IPS-18a (cell line): Measurements from ENCODE around the gene UBN1.

ENCODE experiments used
- H3K27ac ChIP-seq: one replicate; pipeline ENCODE4 v1.5.1; 2013; ENCODE audit warnings: low read length
- H3K27me3 ChIP-seq: one replicate; pipeline ENCODE4 v1.6.1; 2013; ENCODE audit warnings: mild to moderate bottlenecking, low read length; ENCODE audit not compliant: control insufficient read depth, insufficient read depth
- H3K36me3 ChIP-seq: one replicate; pipeline ENCODE4 v1.6.1; 2013; ENCODE audit warnings: low read depth, low read length; ENCODE audit not compliant: control insufficient read depth
- H3K4me1 ChIP-seq: one replicate; pipeline ENCODE4 v1.6.1; 2013; ENCODE audit warnings: low read depth, low read length; ENCODE audit not compliant: control insufficient read depth
- H3K4me3 ChIP-seq: one replicate; pipeline ENCODE4 v1.5.1; 2013; ENCODE audit warnings: low read length
- H3K9ac ChIP-seq: one replicate; pipeline ENCODE4 v1.6.1; 2013; ENCODE audit warnings: mild to moderate bottlenecking, low read length, moderate library complexity
- H3K9me3 ChIP-seq: one replicate; pipeline ENCODE4 v1.6.1; 2013; ENCODE audit warnings: low read depth, low read length; ENCODE audit not compliant: control insufficient read depth

UBN1 gene

GRCh38 chr16:4879049-4879448, 31.8 kb downstream of the UBN1 start:
- no peak overlapping the region for H3K4me3 ChIP-seq
- H3K9me3 ChIP-seq: no peaks in the 10 kb centered on the region
- no peak overlapping the region for H3K9ac ChIP-seq
- H3K27me3 ChIP-seq: no peaks in the 10 kb centered on the region
- peaks cover 82% of the 10 kb centered on the region for H3K36me3 ChIP-seq
- no peaks in the 10 kb centered on the region for H3K4me1 ChIP-seq
- no peak overlapping the region for H3K27ac ChIP-seq

GRCh38 chr16:4880006-4880580, 32.8 kb downstream of the UBN1 start:
- Histone ChIP-seq H3K9me3 (no peaks in the 10 kb centered on the region), H3K4me3 (no peak overlapping the region), H3K36me3 (peaks cover 80% of the 10 kb centered on the region), H3K4me1 (no peaks in the 10 kb centered on the region), H3K9ac (no peak overlapping the region), H3K27me3 (no peaks in the 10 kb centered on the region), H3K27ac (no peak overlapping the region)

GRCh38 chr16:4882000-4882632, 34.8 kb downstream of the UBN1 start:
- H3K4me3 ChIP-seq: no peak overlapping the region
- H3K36me3 ChIP-seq: peaks cover 86% of the 10 kb centered on the region
- no peak overlapping the region for H3K27ac ChIP-seq
- H3K4me1 ChIP-seq: no peaks in the 10 kb centered on the region
- no peak overlapping the region for H3K9ac ChIP-seq
- H3K9me3 ChIP-seq: no peaks in the 10 kb centered on the region
- H3K27me3 ChIP-seq: no peaks in the 10 kb centered on the region

- Histone ChIP-seq H3K4me3 (no peak overlapping the region), H3K9me3 (no peaks in the 10 kb centered on the region), H3K27me3 (no peaks in the 10 kb centered on the region), H3K27ac (no peak overlapping the region), H3K36me3 (peaks cover 85% of the 10 kb centered on the region), H3K4me1 (no peaks in the 10 kb centered on the region), H3K9ac (no peak overlapping the region)
Measured at GRCh38 chr16:4882633-4883285, 35.5 kb downstream of the UBN1 start.

GRCh38 chr16:4883501-4883900, 36.2 kb downstream of the UBN1 start:
- Histone ChIP-seq H3K36me3 (peaks cover 78% of the 10 kb centered on the region), H3K27ac (no peak overlapping the region), H3K4me1 (no peaks in the 10 kb centered on the region), H3K27me3 (no peaks in the 10 kb centered on the region), H3K4me3 (no peak overlapping the region), H3K9ac (no peak overlapping the region), H3K9me3 (no peaks in the 10 kb centered on the region)

GRCh38 chr16:4884209-4884608, 36.9 kb downstream of the UBN1 start:
- Histone ChIP-seq H3K9ac (no peak overlapping the region), H3K27me3 (no peaks in the 10 kb centered on the region), H3K27ac (no peak overlapping the region), H3K36me3 (peaks cover 71% of the 10 kb centered on the region), H3K9me3 (no peaks in the 10 kb centered on the region), H3K4me3 (no peak overlapping the region), H3K4me1 (no peaks in the 10 kb centered on the region)

- Histone ChIP-seq H3K9me3 (no peaks in the 10 kb centered on the region), H3K4me1 (no peaks in the 10 kb centered on the region), H3K36me3 (peaks cover 62% of the 10 kb centered on the region), H3K27ac (no peak overlapping the region), H3K4me3 (no peak overlapping the region), H3K27me3 (no peaks in the 10 kb centered on the region), H3K9ac (no peak overlapping the region)
Measured at GRCh38 chr16:4884972-4885874, 37.9 kb downstream of the UBN1 start.

- Histone ChIP-seq H3K4me1 (no peaks in the 10 kb centered on the region), H3K9me3 (no peaks in the 10 kb centered on the region), H3K36me3 (peaks cover 54% of the 10 kb centered on the region), H3K27ac (no peak overlapping the region), H3K9ac (no peak overlapping the region), H3K27me3 (no peaks in the 10 kb centered on the region), H3K4me3 (no peak overlapping the region)
Measured at GRCh38 chr16:4886151-4886550, 38.9 kb downstream of the UBN1 start.

- no peak overlapping the region for H3K4me3 ChIP-seq
- peaks cover 35% of the 10 kb centered on the region for H3K36me3 ChIP-seq
- no peaks in the 10 kb centered on the region for H3K9me3 ChIP-seq
Measured at GRCh38 chr16:4888428-4889135, 41.3 kb downstream of the UBN1 start.

GRCh38 chr16:4890026-4890425, 42.7 kb downstream of the UBN1 start:
- Histone ChIP-seq H3K27ac (no peak overlapping the region), H3K27me3 (no peaks in the 10 kb centered on the region), H3K4me1 (no peaks in the 10 kb centered on the region), H3K36me3 (peaks cover 23% of the 10 kb centered on the region), H3K9me3 (no peaks in the 10 kb centered on the region), H3K4me3 (no peak overlapping the region), H3K9ac (no peak overlapping the region)

More at GRCh38 chr16:4888428-4889135, 41.3 kb downstream of the UBN1 start:
- no peaks in the 10 kb centered on the region for H3K27me3 ChIP-seq
- no peaks in the 10 kb centered on the region for H3K4me1 ChIP-seq
- no peak overlapping the region for H3K9ac ChIP-seq
- no peak overlapping the region for H3K27ac ChIP-seq

GRCh38 chr16:4890686-4891085, 43.4 kb downstream of the UBN1 start:
- Histone ChIP-seq H3K9ac (no peak overlapping the region), H3K27me3 (no peaks in the 10 kb centered on the region), H3K4me3 (no peak overlapping the region), H3K36me3 (peaks cover 17% of the 10 kb centered on the region), H3K9me3 (no peaks in the 10 kb centered on the region), H3K4me1 (no peaks in the 10 kb centered on the region), H3K27ac (no peak overlapping the region)
